ACC112 (cell line): ENCODE results near the gene IQSEC1.

Experiments used
- H2AFZ ChIP-seq: fragments of 200-600 bp; sonication (generic); one replicate; pipeline ENCODE4 v1.6.0; 2017; ENCODE audit warnings: antibody characterized with exemption, low read length; ENCODE audit not compliant: unreplicated experiment
- H3K27ac ChIP-seq: fragments of 200-600 bp; sonication (generic); 2 replicates; pipeline ENCODE4 v1.5.1; 2014; ENCODE audit warnings: low read depth, mild to moderate bottlenecking, antibody characterized with exemption, low read length, moderate library complexity
- H3K27me3 ChIP-seq: fragments of 200-600 bp; sonication (generic); 2 replicates; pipeline ENCODE4 v1.6.1; 2014; ENCODE audit warnings: mild to moderate bottlenecking, antibody characterized with exemption, low read length, moderate library complexity, mixed read lengths; ENCODE audit not compliant: insufficient read depth
- H3K36me3 ChIP-seq: fragments of 200-600 bp; sonication (generic); 2 replicates; pipeline ENCODE4 v1.6.1; 2016; ENCODE audit warnings: mild to moderate bottlenecking, antibody characterized with exemption, low read length, moderate library complexity, mixed read lengths; ENCODE audit not compliant: insufficient read depth
- H3K4me1 ChIP-seq: fragments of 200-600 bp; sonication (generic); one replicate; pipeline ENCODE4 v1.6.1; 2016; ENCODE audit warnings: low read length, mixed read lengths; ENCODE audit not compliant: insufficient read depth, unreplicated experiment, control insufficient read depth
- H3K4me3 ChIP-seq: fragments of 200-600 bp; sonication (generic); 2 replicates; pipeline ENCODE4 v1.5.1; 2014; ENCODE audit warnings: mild to moderate bottlenecking, low read depth, low read length
- H3K79me2 ChIP-seq: fragments of 200-600 bp; sonication (generic); one replicate; pipeline ENCODE4 v1.6.0; 2016; ENCODE audit warnings: low read length; ENCODE audit not compliant: control insufficient read depth, unreplicated experiment, insufficient read depth

The IQSEC1 gene

DNA sequence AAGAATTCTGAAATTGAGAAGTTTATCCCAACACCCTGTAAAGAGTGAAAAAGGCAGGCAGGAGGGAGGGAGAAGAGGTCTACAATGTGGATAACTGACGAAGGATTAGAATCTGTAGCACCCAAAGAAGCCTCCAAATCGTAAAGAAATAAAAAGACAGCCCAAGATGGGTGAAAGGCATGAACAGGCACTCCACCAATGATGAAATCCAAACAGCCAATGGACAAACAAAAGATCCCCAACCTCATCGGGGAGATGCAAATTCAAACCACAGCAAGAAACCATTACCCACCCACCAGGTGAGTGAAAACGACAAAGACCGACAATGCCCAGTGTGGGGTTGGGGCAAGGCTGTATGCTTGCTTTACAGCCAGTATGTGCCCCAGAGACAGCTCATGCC is 85.6 kb downstream of the IQSEC1 start:
- Histone ChIP-seq H3K27me3 (peaks cover 8% of the 10 kb centered on the region), H2AFZ (no peak overlapping the region), H3K27ac (no peak overlapping the region), H3K36me3 (no peaks in the 10 kb centered on the region), H3K4me3 (no peak overlapping the region), H3K79me2 (no peaks in the 10 kb centered on the region), H3K4me1 (peaks cover 11% of the 10 kb centered on the region)

DNA sequence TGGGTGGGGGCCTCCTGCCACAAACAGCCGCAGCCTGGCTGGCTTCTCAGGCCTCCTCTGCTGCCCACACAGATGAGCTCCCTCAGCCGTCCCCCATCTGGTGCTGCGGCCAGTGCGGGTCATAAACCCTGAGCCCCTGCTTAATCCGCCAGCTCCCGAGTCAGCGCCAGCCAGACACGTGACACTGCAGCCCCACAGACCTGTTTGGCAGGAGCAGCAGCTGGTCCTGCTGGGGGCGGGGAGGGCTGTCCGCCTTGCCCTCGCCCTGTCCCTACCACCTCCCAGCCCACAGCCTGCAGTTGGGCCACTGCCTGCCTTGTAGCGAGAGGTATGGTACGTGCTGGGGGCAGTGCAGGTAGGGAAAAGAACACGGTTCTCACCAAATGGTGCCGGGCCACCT is 86.2 kb downstream of the IQSEC1 start:
- H3K4me3 ChIP-seq = no peak overlapping the region
- no peaks in the 10 kb centered on the region for H3K79me2 ChIP-seq
- no peaks in the 10 kb centered on the region for H3K36me3 ChIP-seq
- peaks cover 11% of the 10 kb centered on the region for H3K4me1 ChIP-seq
- 0 out of 2 replicates have a peak, but pooled peaks cover 7% of the 10 kb centered on the region for H3K27me3 ChIP-seq
- H3K27ac ChIP-seq = no peak overlapping the region
- no peak overlapping the region for H2AFZ ChIP-seq

DNA sequence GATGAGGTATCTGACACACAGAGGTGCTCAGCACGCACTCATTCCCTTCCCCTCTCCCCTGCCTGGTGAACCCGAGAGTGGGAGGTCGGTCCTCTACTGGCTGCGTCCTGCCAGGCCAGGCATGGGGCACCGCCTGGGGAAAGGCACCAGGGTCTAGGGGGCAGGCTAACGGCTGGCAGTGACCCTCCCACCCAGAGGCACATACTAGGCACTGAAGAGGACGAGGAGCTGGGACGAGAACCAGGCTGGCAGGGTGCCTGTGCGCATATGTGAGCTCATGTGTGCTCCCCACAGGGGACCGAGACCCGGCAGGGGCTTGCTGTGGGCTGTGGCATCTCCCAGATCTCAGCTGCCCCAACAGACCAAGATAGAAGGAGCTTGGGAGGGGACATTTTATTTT is 86.7 kb downstream of the IQSEC1 start:
- H3K27ac ChIP-seq = no peak overlapping the region
- H2AFZ ChIP-seq = no peak overlapping the region
- H3K36me3 ChIP-seq = no peaks in the 10 kb centered on the region
- peaks cover 11% of the 10 kb centered on the region for H3K4me1 ChIP-seq
- 0 out of 2 replicates have a peak, but pooled peaks cover 7% of the 10 kb centered on the region for H3K27me3 ChIP-seq
- H3K4me3 ChIP-seq = no peak overlapping the region
- no peaks in the 10 kb centered on the region for H3K79me2 ChIP-seq

DNA sequence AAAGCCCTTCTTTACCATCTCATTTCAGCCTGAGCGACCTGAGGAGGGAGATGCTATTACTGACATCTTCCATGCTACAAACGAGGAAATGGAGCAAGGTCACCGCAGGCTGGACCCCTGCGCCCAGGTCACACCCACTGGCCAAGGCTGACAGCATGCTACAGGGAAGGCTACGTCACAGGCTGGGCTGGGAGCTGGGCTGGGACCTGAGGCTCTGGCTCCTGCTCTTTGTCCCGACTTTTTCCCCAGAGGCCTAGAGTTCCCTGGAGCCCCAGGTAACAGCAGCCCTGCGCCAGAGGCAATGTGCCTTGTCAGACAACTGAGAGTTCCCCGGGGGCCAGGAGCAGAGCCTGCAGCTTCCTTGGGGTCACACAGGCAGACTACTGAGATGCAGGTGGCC is 87.2 kb downstream of the IQSEC1 start:
- no peak overlapping the region for H2AFZ ChIP-seq

DNA sequence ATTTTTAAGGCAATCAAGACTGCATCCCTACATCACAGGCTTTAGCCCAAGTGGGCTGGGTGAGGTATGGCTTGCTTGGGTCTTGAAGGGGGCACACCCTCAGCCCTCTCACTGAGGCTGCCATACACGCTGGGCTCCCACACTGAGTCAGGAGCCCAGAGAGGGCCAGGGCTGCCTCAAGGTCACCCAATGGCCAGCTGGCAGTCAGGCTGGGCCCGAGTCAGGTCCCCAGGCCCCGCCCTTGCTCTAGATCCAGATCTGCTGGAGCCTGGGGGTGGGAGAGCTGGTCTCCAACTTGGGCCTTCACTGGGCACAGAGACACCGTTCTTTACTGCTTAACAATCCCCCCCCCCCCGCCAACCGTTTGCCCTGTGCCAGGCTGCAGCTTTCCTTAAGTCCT is 88.1 kb downstream of the IQSEC1 start:
- Histone ChIP-seq H2AFZ (no peak overlapping the region), H3K36me3 (no peaks in the 10 kb centered on the region), H3K4me3 (no peak overlapping the region), H3K27me3 (0 out of 2 replicates have a peak, but pooled peaks cover 7% of the 10 kb centered on the region), H3K27ac (no peak overlapping the region), H3K79me2 (no peaks in the 10 kb centered on the region), H3K4me1 (no peaks in the 10 kb centered on the region)

More for the DNA sequence above, 87.2 kb downstream of the IQSEC1 start:
- Histone ChIP-seq H3K36me3 (no peaks in the 10 kb centered on the region), H3K79me2 (no peaks in the 10 kb centered on the region), H3K27me3 (0 out of 2 replicates have a peak, but pooled peaks cover 7% of the 10 kb centered on the region), H3K4me1 (peaks cover 7% of the 10 kb centered on the region), H3K27ac (no peak overlapping the region), H3K4me3 (no peak overlapping the region)

DNA sequence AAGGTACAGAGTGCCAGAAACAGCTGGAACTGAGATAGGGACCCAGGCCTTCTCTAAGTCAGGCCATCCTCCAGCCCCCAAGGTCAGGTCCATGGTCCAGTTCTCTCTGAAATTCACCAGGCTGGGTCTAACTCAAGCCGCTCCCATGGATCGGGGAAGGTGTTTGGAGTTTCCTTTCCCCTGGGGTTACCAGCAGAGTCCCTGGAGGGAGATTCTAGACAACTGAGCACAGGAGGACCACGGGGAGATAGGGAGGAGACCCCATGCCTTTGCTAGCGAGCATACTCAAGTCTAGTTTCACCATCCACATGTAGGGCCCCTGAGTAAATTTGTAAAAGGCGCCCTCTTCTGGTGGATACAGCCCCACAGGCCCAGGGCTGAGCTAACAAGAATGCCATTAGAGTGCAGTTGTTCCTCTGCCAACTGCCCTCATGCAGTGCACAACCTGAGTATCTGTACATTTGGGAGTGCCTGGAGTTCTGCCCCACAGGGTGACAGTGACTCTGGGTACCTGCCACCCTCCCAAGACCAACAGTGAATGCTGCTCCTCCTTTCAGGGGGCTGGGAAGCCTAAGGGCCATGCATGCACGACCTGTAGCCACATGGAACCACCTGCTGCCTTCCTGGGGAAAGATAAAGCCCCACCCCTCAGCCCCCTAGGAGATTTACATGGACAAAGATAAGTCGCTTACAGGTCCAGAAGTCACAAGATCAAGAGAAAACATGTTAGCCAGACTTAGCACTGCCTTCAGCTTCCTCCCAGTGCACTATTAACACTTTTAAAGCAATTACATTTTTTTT is 89.0 kb downstream of the IQSEC1 start:
- Histone ChIP-seq H3K79me2 (no peaks in the 10 kb centered on the region), H3K36me3 (no peaks in the 10 kb centered on the region), H3K4me1 (no peaks in the 10 kb centered on the region), H3K27ac (no peak overlapping the region), H3K4me3 (no peak overlapping the region), H3K27me3 (0 out of 2 replicates have a peak, but pooled peaks cover 7% of the 10 kb centered on the region), H2AFZ (no peak overlapping the region)

DNA sequence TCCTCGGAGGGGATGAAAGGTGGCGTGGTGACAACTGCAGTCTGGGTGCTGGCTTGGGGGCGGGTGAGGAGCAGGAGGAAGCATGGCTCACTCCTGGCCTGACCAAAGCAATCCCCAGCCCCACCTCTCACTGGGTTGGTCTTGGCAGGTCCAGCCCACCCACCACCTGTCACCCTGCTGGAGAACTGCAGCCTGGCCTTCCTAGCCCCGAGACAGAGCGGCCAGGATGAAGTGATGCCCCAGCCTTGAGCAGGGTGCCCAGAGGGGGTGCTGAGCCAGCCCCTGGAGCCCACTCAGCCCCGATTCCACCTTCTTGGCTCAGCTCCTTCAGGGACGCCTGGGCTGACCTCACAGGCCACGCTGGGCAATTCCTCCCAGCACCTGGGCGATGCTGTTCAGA is 89.9 kb downstream of the IQSEC1 start:
- no peaks in the 10 kb centered on the region for H3K79me2 ChIP-seq
- H3K27me3 ChIP-seq = 0 out of 2 replicates have a peak, but pooled peaks cover 7% of the 10 kb centered on the region
- no peak overlapping the region for H3K4me3 ChIP-seq
- no peaks in the 10 kb centered on the region for H3K36me3 ChIP-seq
- no peak overlapping the region for H2AFZ ChIP-seq
- no peak overlapping the region for H3K27ac ChIP-seq
- H3K4me1 ChIP-seq = no peaks in the 10 kb centered on the region

DNA sequence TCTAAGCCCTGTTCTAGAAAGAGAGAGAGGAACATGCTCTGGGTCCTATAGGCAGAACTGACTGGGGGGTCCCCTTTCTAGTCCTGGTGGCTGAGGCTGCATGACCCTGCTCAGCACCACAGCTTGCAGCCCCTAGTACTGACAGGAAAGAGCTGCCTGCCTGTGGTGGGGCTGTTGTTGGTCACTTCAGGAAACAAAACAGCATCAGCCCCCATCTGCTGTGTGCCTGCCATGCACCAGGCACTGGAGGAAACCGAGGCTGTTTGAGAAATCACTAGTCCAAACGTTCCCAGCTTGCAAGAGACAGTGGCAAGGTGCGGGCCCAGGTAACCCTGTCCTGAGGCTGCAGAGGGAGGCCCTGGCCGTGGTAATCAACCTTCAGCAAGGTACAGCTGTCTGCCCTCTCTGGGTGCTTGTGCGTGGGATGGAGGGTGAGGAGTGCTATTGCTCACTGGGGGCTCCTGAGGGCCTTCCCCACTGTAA is 90.6 kb downstream of the IQSEC1 start:
- Histone ChIP-seq H3K27ac (no peak overlapping the region), H3K79me2 (no peaks in the 10 kb centered on the region), H3K36me3 (no peaks in the 10 kb centered on the region), H3K4me1 (no peaks in the 10 kb centered on the region), H3K4me3 (no peak overlapping the region), H2AFZ (no peak overlapping the region), H3K27me3 (0 out of 2 replicates have a peak, but pooled peaks cover 5% of the 10 kb centered on the region)

DNA sequence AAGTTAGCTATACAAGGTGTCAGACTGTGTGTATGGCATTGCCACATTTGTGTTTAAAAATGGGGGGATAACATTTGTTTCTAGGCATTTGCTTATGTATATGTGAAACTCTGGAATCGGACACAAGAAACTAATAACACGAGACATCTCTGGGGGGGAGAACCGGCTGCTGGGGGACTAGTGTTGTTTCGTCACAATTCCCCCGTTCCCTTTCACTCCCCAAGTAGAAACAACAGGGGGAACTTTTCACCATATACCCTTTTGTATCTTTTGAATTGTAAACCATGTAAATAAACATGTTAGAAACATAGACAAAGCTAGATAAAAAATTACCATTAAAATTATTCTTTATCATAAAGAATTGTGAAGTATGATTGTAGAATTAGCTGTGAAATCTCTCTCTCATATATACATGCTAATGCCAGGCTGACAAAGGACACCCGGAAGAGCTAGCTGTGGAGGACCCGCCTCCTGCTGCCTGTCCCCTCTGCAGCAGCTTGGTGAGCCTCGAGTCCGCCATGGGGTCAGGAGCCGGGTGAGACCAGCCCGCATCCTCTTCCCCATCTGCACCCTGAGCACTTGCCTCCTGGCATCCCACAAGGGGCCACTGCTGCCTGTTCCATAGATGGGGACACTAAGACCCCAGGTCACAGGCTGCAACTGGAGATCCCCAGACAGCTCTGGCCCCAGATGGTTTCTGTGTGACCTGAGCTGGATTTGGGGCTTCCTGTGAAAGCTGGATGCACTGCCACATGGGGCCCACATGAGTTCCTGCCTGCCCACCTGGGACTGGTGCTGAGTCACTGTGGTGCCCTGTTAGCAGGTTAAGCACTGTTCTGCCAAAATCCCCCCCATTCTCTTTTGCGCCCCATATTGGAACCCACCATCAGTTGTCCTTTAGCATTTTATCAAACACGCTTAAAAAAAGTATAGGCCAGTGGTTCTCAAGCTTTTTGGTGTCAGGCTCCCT is 91.6 kb downstream of the IQSEC1 start:
- Histone ChIP-seq H3K4me3 (no peak overlapping the region), H2AFZ (no peak overlapping the region), H3K79me2 (no peaks in the 10 kb centered on the region), H3K36me3 (no peaks in the 10 kb centered on the region), H3K27ac (no peak overlapping the region), H3K27me3 (peaks cover 4% of the 10 kb centered on the region; the same call in 1 of the 2 replicates), H3K4me1 (no peaks in the 10 kb centered on the region)

DNA sequence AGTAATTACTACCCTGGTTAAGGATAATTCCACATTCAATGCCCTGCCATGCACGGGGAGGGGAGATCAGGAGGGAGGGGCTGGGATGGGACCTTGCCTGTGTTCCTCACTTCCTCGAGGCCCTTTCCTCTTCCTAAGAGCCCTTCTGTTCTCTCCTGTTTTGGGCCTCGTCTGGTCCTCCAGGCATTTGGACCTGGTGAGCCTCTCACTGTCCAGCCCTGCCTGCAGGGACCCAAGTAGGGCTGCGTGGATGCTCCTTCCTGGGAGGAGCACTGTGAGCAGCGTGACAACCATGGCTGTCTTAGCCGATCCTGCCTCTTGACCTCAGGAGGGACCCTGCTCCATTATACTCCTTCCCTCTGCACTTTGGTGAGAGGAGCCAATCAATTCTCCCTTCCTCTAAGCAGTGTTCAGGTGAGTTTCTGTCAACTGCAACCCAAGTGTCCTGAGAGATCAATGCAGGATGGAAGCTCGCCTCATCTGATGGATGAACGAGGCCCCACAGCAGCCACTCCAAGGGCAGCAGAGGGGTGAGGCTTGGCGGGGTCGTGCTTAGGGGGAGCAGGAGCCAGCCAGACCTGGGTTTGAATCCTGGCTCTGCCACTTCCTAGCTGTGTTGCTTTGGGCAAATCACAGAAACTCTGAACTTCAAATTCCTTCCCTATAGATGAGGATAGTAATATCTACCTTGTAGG is 92.5 kb downstream of the IQSEC1 start:
- Histone ChIP-seq H3K36me3 (no peaks in the 10 kb centered on the region), H3K4me1 (no peaks in the 10 kb centered on the region), H3K79me2 (no peaks in the 10 kb centered on the region), H3K27ac (no peak overlapping the region), H3K27me3 (peaks cover 12% of the 10 kb centered on the region), H3K4me3 (no peak overlapping the region), H2AFZ (no peak overlapping the region)
